GM10266 (cell line): ENCODE data around the gene TMEM131L.

Source experiments
- DNase-seq: peaks from one replicate; pipeline ENCODE4 v3.0.0; 2012; ENCODE audit errors: extremely low spot score
- CTCF ChIP-seq: IDR thresholded peaks from 2 replicates; pipeline ENCODE4 v1.5.1; 2012; ENCODE audit warnings: mild to moderate bottlenecking, low read depth; ENCODE audit not compliant: control insufficient read depth, insufficient read depth; ENCODE audit errors: missing control alignments

Gene TMEM131L

GRCh38 chr4:153582954-153583702, 117.0 kb downstream of the TMEM131L start:
- no peak for TF ChIP-seq CTCF
- no peak for DNase-seq

- TF ChIP-seq CTCF, result no peak
Measured at GRCh38 chr4:153585026-153585425, 118.9 kb downstream of the TMEM131L start.

GRCh38 chr4:153589703-153590595, 123.8 kb downstream of the TMEM131L start:
- no peak for TF ChIP-seq CTCF
- DNase-seq, result no peak

More at GRCh38 chr4:153585026-153585425, 118.9 kb downstream of the TMEM131L start:
- no peak for DNase-seq

- no peak for TF ChIP-seq CTCF
- DNase-seq, result no peak
Measured at GRCh38 chr4:153591441-153591840, 125.3 kb downstream of the TMEM131L start.

GRCh38 chr4:153592064-153592463, 125.9 kb downstream of the TMEM131L start:
- DNase-seq, result no peak
- no peak for TF ChIP-seq CTCF

- DNase-seq, result no peak
- TF ChIP-seq CTCF, result no peak
Measured at GRCh38 chr4:153593161-153593560, 127.0 kb downstream of the TMEM131L start.
